Hepatocyte (in vitro differentiated cells): ENCODE results near the gene IRF8. TPM values are rescaled to one million over a fixed set of nuclear protein-coding genes. Genes with fewer than 3 reads are reported as not detected.

Source experiments
- DNase-seq: peaks from one replicate; pipeline ENCODE4 v3.0.0-alpha.2; 2016; ENCODE audit warnings: low spot score
- H2AFZ ChIP-seq: fragments of 200-600 bp; sonication (generic); 2 replicates; pipeline ENCODE4 v1.6.0; 2016; ENCODE audit warnings: antibody characterized with exemption, mild to moderate bottlenecking
- H3K27ac ChIP-seq: fragments of 200-600 bp; sonication (generic); 2 replicates; pipeline ENCODE4 v1.5.1; 2016; ENCODE audit warnings: mild to moderate bottlenecking
- H3K27me3 ChIP-seq: fragments of 200-600 bp; sonication (generic); 2 replicates; pipeline ENCODE4 v1.6.1; 2016
- H3K36me3 ChIP-seq: fragments of 200-600 bp; sonication (generic); replicated peaks from 2 replicates; pipeline ENCODE4 v1.5.1; 2016; ENCODE audit warnings: low read depth; ENCODE audit not compliant: insufficient read depth
- H3K4me1 ChIP-seq: fragments of 200-600 bp; sonication (generic); 2 replicates; pipeline ENCODE4 v1.5.1; 2016; ENCODE audit warnings: mild to moderate bottlenecking, moderate library complexity; ENCODE audit not compliant: insufficient read depth
- H3K4me2 ChIP-seq: fragments of 200-600 bp; sonication (generic); 2 replicates; pipeline ENCODE4 v1.6.0; 2016
- H3K4me3 ChIP-seq: fragments of 200-600 bp; sonication (generic); 2 replicates; pipeline ENCODE4 v1.5.1; 2016; ENCODE audit warnings: mild to moderate bottlenecking
- H3K79me2 ChIP-seq: fragments of 200-600 bp; sonication (generic); 2 replicates; pipeline ENCODE4 v1.6.0; 2017; ENCODE audit warnings: mild to moderate bottlenecking
- H3K9me2 ChIP-seq: fragments of 200-600 bp; sonication (generic); replicated peaks from 2 replicates; pipeline ENCODE4 v1.6.0; 2017; ENCODE audit warnings: mild to moderate bottlenecking; ENCODE audit not compliant: insufficient read depth
- H3K9me3 ChIP-seq: fragments of 200-600 bp; sonication (generic); 2 replicates; pipeline ENCODE4 v1.5.1; 2016; ENCODE audit warnings: low read depth, mild to moderate bottlenecking
- H4K20me1 ChIP-seq: fragments of 200-600 bp; sonication (generic); 2 replicates; pipeline ENCODE4 v1.6.0; 2016; ENCODE audit warnings: mild to moderate bottlenecking; ENCODE audit not compliant: insufficient read depth, poor library complexity, severe bottlenecking
- EZH2 ChIP-seq: fragments of 200-600 bp; sonication (generic); IDR thresholded peaks from 2 replicates; pipeline ENCODE4 v1.6.1; 2016; ENCODE audit warnings: antibody characterized with exemption, mild to moderate bottlenecking, borderline replicate concordance
- EZH2phosphoT487 ChIP-seq: fragments of 200-600 bp; sonication (generic); IDR thresholded peaks from one replicate; pipeline ENCODE4 v1.6.1; 2018; ENCODE audit warnings: antibody characterized with exemption, mild to moderate bottlenecking, low read depth, moderate library complexity; ENCODE audit not compliant: unreplicated experiment, severe bottlenecking
- WGBS: methylation state at CpG from one replicate; pipeline ENCODE4 v1.1.6; 2016; ENCODE audit warnings: low lambda C conversion rate; ENCODE audit errors: missing lambda C conversion rate; 5-methylcytosine and 5-hydroxymethylcytosine counted together
- polyA plus RNA-seq: library from polyadenylated mRNA; unstranded; fragments of >200 nt; fragmentation: Nextera tagmentation; extraction: Ambion mirVana; gene quantifications from 2 replicates; pipeline ENCODE4 v1.2.1, GENCODE V29; 2016
- total RNA-seq: library from RNA; depleted of rRNA; stranded (reverse); fragments of >200 nt; gene quantifications from 2 replicates; pipeline ENCODE4 v1.2.3, GENCODE V29; 2014
- TF ChIP-seq, protein P1 (sequence below): fragments of 200-600 bp; sonication (generic); IDR thresholded peaks from 2 replicates; pipeline ENCODE4 v1.5.1; 2016; ENCODE audit warnings: antibody characterized with exemption, mild to moderate bottlenecking; ENCODE audit not compliant: poor library complexity

Gene IRF8
- total and polyA plus RNA-seq, 2 experiments from 2014 or later = 6.9 to 8.4 TPM

DNA sequence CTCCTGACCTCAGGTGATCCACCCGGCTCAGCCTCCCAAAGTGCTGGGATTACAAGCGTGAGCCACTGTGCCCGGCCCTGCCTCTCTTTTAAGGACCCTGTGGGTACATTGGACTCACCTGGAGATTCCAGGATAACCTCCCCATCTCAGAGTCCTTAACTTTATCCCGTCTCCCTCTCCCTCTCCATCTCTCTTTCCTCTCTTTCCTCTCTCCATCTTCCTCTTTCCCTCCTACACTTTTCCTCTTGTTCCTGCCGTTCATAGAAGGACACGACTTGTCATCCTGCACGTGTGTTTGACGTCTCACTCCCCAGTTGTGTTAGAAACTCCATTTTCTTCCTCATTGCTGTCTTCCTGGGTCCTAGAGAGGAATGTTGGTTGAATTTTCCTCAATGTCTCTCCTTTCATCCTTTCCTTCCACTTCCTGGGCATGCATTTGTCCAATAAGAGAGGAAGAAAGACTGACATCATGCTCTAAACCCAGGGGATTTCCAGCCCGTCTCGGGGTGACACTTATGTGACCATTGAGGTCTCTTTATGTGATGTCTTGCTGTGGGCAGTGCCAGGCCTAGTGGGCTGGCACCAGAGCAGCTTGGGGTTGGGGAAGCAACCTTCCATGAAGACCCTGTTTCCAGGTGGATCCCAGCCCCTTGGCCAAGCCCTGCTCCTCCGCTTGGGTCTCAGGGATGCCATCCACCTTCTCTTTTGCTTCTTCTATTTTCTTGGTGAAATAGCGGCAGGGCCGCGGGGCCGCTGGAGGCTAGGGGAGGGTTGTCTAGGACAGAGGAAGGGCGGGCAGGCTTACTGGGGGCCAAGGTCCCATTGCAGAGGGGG, 39.8 kb upstream of the IRF8 start:
- Histone ChIP-seq H3K36me3 (no peaks in the 10 kb centered on the region), H3K4me3 (no peak overlapping the region), H3K4me2 (no peak overlapping the region), H3K27me3 (no peaks in the 10 kb centered on the region), H3K9me2 (no peaks in the 10 kb centered on the region), H4K20me1 (no peaks in the 10 kb centered on the region), H3K27ac (no peak overlapping the region), H3K9me3 (no peaks in the 10 kb centered on the region), H3K4me1 (no peaks in the 10 kb centered on the region), H3K79me2 (no peaks in the 10 kb centered on the region), H2AFZ (no peak overlapping the region)
- DNase-seq = no peak
- TF ChIP-seq EZH2phosphoT487 (no peak), EZH2 (no peak)
- TF ChIP-seq, protein P1, sequence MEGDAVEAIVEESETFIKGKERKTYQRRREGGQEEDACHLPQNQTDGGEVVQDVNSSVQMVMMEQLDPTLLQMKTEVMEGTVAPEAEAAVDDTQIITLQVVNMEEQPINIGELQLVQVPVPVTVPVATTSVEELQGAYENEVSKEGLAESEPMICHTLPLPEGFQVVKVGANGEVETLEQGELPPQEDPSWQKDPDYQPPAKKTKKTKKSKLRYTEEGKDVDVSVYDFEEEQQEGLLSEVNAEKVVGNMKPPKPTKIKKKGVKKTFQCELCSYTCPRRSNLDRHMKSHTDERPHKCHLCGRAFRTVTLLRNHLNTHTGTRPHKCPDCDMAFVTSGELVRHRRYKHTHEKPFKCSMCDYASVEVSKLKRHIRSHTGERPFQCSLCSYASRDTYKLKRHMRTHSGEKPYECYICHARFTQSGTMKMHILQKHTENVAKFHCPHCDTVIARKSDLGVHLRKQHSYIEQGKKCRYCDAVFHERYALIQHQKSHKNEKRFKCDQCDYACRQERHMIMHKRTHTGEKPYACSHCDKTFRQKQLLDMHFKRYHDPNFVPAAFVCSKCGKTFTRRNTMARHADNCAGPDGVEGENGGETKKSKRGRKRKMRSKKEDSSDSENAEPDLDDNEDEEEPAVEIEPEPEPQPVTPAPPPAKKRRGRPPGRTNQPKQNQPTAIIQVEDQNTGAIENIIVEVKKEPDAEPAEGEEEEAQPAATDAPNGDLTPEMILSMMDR = no peak
- WGBS = 94% methylated on average over 16 of the region's 16 CpGs

DNA sequence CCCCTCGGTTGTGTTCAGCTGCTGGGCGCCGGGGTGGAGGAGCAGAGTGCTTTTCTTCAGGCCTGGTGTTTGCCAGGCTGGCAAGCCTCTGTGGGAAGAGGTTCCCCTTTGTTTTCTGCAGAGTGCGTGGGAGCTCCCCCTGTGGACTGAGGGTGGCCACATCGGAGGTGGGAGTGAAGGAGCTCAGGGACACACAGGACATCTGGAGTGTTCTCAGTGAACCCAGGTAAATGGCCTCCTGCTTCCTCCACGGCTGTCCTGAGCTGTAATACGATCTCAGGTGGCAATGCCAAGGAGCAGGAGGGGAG, 39.2 kb upstream of the IRF8 start:
- no peak overlapping the region for H2AFZ ChIP-seq
- DNase-seq = no peak
- no peaks in the 10 kb centered on the region for H3K36me3 ChIP-seq
- no peak for TF ChIP-seq EZH2
- TF ChIP-seq EZH2phosphoT487 = no peak
- TF ChIP-seq, protein P1 = no peak
- H3K9me3 ChIP-seq = no peaks in the 10 kb centered on the region
- H3K4me3 ChIP-seq = no peak overlapping the region
- WGBS = 71% methylated on average over 7 of the region's 7 CpGs
- no peaks in the 10 kb centered on the region for H3K4me1 ChIP-seq
- no peaks in the 10 kb centered on the region for H3K27me3 ChIP-seq
- no peaks in the 10 kb centered on the region for H3K9me2 ChIP-seq
- H3K79me2 ChIP-seq = no peaks in the 10 kb centered on the region
- no peaks in the 10 kb centered on the region for H4K20me1 ChIP-seq
- no peak overlapping the region for H3K27ac ChIP-seq
- no peak overlapping the region for H3K4me2 ChIP-seq

DNA sequence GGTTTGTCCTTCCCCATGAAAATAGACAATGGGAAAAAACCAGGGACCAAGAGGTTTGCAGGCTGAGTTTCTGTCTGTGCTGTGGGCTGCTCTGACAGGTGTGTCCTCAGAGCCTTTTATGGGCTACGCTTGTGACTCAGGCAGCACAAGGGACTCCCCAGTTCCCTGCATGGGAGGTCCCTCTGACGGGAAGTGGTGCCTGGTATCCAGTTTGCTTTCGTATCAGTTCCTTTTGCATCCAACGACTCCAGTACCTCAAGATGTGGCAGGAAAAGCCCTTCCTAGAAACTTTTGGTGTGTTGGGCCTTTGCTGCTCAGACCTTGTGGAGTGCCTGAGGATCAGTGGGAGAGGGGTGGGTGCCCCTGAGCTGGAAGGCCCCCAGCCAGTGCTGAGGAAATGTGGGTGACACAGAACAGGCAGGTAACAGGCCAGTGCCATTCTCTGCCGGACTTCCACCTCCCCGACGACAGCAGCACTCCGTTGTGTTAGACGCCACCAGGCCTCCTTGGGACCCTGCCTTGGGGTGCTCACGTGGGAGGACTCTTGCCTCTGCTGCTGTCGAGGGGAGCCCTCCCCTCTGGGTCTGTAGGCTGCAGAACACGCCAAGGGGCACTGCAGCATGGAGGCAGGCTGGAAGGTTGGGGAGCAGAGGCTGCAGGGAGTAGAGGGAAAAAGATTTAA, 38.4 kb upstream of the IRF8 start:
- no peaks in the 10 kb centered on the region for H3K36me3 ChIP-seq
- no peaks in the 10 kb centered on the region for H3K9me3 ChIP-seq
- H3K4me2 ChIP-seq = no peak overlapping the region
- DNase-seq = no peak
- H3K4me3 ChIP-seq = no peak overlapping the region
- H3K9me2 ChIP-seq = no peaks in the 10 kb centered on the region
- WGBS = 89% methylated on average over 12 of the region's 12 CpGs
- no peak overlapping the region for H2AFZ ChIP-seq
- no peaks in the 10 kb centered on the region for H4K20me1 ChIP-seq
- TF ChIP-seq EZH2 (no peak), EZH2phosphoT487 (no peak)
- TF ChIP-seq, protein P1 = no peak
- H3K4me1 ChIP-seq = no peaks in the 10 kb centered on the region
- no peaks in the 10 kb centered on the region for H3K27me3 ChIP-seq
- no peak overlapping the region for H3K27ac ChIP-seq
- H3K79me2 ChIP-seq = no peaks in the 10 kb centered on the region
